Tibial nerve (tissue), 4 donors: Measurements from ENCODE around the gene MAPK6. TPM values are rescaled to one million over a fixed set of nuclear protein-coding genes. Genes with fewer than 3 reads are reported as not detected.

Experiments used
- DNase-seq, 2 donors: peaks; one replicate each; pipeline ENCODE4 v3.0.0-alpha.2; 2019; ENCODE audit warnings: low spot score in 2 of 2
- H3K27ac ChIP-seq, 4 donors: fragments of 200-600 bp; sonication (generic) in 3 of 4; one replicate each; pipeline ENCODE4 v1.5.1; 2017 to 2019; ENCODE audit warnings: mild to moderate bottlenecking in 1 of 4
- H3K27me3 ChIP-seq, 2 donors: fragments of 200-600 bp; sonication (generic) in 1 of 2; one replicate each; pipeline versions ENCODE4 v1.5.1 to v1.6.0; 2017 to 2019
- H3K36me3 ChIP-seq, 3 donors: fragments of 200-600 bp; sonication (generic); one replicate each; pipeline ENCODE4 v1.5.1; 2018 to 2019
- H3K4me1 ChIP-seq, 4 donors: fragments of 200-600 bp; sonication (generic) in 3 of 4; one replicate each; pipeline ENCODE4 v1.5.1; 2017 to 2019
- H3K4me3 ChIP-seq, 4 donors: fragments of 200-600 bp; sonication (generic) in 3 of 4; one replicate each; pipeline ENCODE4 v1.5.1; 2017 to 2019; ENCODE audit warnings: mild to moderate bottlenecking in 1 of 4, moderate library complexity in 1 of 4
- H3K9me3 ChIP-seq, 4 donors: fragments of 200-600 bp; sonication (generic) in 3 of 4; one replicate each; pipeline ENCODE4 v1.5.1; 2017 to 2019
- EP300 ChIP-seq, 2 donors: sonication (generic); formaldehyde crosslinking; IDR thresholded peaks; one replicate each; pipeline ENCODE4 v1.6.1; 2017; ENCODE audit warnings: antibody characterized with exemption in 2 of 2, mild to moderate bottlenecking in 1 of 2
- POLR2A ChIP-seq, 2 donors: fragments of 450-650 bp; IDR thresholded peaks; one replicate each; pipeline ENCODE4 v1.6.1; 2017; ENCODE audit warnings: antibody characterized with exemption in 2 of 2, mild to moderate bottlenecking in 2 of 2, moderate library complexity in 2 of 2
- WGBS, 2 donors: methylation state at CpG; one replicate each; pipeline ENCODE4 v1.1.5; 2018; 5-methylcytosine and 5-hydroxymethylcytosine counted together
- total RNA-seq, 4 donors: library from RNA; depleted of rRNA; stranded (reverse); fragments of >200 nt; gene quantifications; one replicate each; pipeline ENCODE4 v1.1.0, GENCODE V29; 2016
- TF ChIP-seq, protein P1 (sequence below), 5 experiments: fragments of 200-600 bp in 3 of 5; fragments of 450-650 bp in 2 of 5; sonication (generic) in 3 of 5; IDR thresholded peaks; one replicate each; pipeline ENCODE4 v1.5.1; 2016 to 2019; ENCODE audit warnings: antibody characterized with exemption in 5 of 5, mild to moderate bottlenecking in 3 of 5, moderate library complexity in 2 of 5

Gene MAPK6
- total RNA-seq, result 10 to 100 TPM in 3 of 4 donors, 1 to 10 TPM in 1; 9.6 to 20.9 (median 16.5) TPM

DNA sequence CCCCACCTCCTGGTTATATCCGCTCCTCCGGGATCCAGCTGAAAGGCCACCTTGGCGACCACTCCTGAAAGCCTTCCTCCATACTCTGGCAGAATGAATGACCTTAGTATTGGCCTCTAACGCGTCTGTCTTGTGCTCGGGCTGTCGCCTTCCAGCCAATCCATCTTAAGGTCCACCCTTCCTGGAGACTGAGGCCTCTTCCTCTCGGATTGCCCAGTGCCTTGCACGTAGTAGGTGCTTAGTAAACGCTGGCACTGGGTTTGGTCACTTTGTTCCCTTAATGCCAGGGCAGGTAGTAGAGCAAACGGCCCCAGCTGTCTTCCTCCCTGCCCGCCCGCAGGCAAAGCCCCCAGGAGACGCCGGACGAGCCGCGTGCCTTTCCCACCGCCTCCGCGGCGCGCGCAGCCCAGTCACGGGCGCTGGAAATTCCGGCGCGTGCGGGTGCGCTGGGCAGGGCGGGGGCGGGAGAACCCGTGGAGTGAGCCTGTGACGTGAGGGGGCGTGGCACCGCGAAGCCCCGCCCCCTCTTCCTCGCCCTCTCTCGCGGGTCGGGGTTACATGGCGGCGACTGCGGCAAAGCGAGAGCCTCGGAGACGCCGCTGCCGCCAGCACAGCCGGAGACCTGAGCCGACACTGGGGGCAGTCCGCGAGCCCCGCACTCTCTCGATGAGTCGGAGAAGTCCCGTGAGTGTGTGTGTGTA, at the start of gene MAPK6:
TSS of gene MAPK6 (plus strand) at position 527 of the 701 bp plus-strand sequence. CDS start 27,242 bp downstream, outside the sequence.
- H3K36me3 ChIP-seq, result no peaks in the 10 kb centered on the region
- H3K4me3 ChIP-seq, result peak within 1 kb of the TSS; percentile 50 to 76 (median 70)
- TF ChIP-seq, protein P1, sequence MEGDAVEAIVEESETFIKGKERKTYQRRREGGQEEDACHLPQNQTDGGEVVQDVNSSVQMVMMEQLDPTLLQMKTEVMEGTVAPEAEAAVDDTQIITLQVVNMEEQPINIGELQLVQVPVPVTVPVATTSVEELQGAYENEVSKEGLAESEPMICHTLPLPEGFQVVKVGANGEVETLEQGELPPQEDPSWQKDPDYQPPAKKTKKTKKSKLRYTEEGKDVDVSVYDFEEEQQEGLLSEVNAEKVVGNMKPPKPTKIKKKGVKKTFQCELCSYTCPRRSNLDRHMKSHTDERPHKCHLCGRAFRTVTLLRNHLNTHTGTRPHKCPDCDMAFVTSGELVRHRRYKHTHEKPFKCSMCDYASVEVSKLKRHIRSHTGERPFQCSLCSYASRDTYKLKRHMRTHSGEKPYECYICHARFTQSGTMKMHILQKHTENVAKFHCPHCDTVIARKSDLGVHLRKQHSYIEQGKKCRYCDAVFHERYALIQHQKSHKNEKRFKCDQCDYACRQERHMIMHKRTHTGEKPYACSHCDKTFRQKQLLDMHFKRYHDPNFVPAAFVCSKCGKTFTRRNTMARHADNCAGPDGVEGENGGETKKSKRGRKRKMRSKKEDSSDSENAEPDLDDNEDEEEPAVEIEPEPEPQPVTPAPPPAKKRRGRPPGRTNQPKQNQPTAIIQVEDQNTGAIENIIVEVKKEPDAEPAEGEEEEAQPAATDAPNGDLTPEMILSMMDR (IDR thresholded peaks at IDR 0.05), result peak in 1 of 5 experiments; percentile 48
- peak; percentile 96 to 97 for TF ChIP-seq EP300 (IDR thresholded peaks at IDR 0.05)
- TF ChIP-seq POLR2A (IDR thresholded peaks at IDR 0.05), result peak; percentile 90 to 93
- no peaks in the 10 kb centered on the region for H3K9me3 ChIP-seq
- peaks cover 0 to 40% (median 16%) of the 10 kb centered on the region in 4 donors for H3K4me1 ChIP-seq
- no peaks in the 10 kb centered on the region for H3K27me3 ChIP-seq
- 6 to 19% methylated on average over 15 to 54 of the region's 59 CpGs for WGBS, 2 donors
- H3K27ac ChIP-seq, result peak within 1 kb of the TSS; percentile 91 to 99 (median 95)
- peak; percentile 90 to 93 for DNase-seq

DNA sequence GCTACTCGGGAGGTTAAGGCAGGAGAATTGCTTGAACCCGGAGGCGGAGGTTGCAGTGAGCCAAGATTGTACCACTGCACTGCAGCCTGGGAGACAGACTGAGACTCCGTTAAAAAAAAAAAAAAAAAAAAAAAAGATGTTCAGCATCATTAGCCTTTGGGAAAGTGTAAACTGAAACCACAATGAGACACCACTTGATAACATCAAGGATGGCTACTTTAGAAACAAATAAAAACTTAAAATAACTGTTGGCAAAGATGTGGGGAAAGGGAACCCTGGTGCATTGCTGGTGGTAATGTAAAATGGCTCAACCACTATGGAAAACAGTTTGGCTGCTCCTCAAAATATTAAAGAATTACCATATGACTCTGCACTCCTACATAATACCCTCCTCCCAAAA, 49.3 kb upstream of the MAPK6 start:
- DNase-seq, result no peak
- Histone ChIP-seq H3K36me3 (peaks cover 0 to 37% (median 0%) of the 10 kb centered on the region in 3 donors), H3K9me3 (peaks cover 0 to 19% (median 5%) of the 10 kb centered on the region in 4 donors), H3K4me1 (peaks cover 0 to 18% (median 8%) of the 10 kb centered on the region in 4 donors), H3K27ac (no peak overlapping the region), H3K27me3 (no peaks in the 10 kb centered on the region), H3K4me3 (no peak overlapping the region)
- TF ChIP-seq, protein P1 (IDR thresholded peaks at IDR 0.05), result no peak
- TF ChIP-seq POLR2A (IDR thresholded peaks at IDR 0.05), result no peak
- TF ChIP-seq EP300 (IDR thresholded peaks at IDR 0.05), result no peak
- WGBS, 2 donors, result 77 to 95% methylated on average over 4 of the region's 4 CpGs

DNA sequence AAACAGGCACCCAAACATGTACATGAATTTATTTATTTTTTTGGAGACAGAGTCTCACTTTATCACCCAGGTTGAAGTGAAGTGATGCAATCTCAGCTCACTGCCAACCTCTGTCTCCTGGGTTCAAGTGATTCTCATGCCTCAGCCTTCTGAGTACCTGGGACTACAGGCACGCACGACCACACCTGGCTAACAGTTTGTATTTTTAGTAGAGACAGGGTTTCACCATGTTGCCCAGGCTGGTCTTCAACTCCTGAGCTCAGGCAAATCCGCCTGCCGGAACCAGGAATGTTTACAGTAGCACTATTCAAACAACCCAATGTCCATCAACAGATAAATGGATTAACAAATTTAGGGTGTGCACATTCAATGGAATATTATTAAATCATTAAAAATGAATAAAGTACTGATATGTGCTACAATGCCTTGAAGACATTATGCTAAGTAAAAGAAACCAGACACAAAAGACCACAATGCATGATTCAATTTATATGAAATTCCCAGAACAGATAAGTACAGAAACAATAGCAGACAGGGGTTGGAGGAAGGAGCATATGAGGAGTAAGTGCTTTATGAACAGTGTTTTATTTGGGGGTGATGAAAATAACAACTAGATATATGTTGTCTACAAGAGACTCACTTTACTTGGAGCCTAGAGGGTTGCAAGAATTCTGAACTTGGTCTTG, 48.7 kb upstream of the MAPK6 start:
- no peak for DNase-seq
- H3K27me3 ChIP-seq, result no peaks in the 10 kb centered on the region
- peaks cover 0 to 18% (median 8%) of the 10 kb centered on the region in 4 donors for H3K4me1 ChIP-seq
- 80 to 82% methylated on average over 4 of the region's 4 CpGs for WGBS, 2 donors
- H3K9me3 ChIP-seq, result peaks cover 0 to 19% (median 5%) of the 10 kb centered on the region in 4 donors
- no peak overlapping the region for H3K4me3 ChIP-seq
- H3K27ac ChIP-seq, result no peak overlapping the region
- peaks cover 0 to 34% (median 0%) of the 10 kb centered on the region in 3 donors for H3K36me3 ChIP-seq
- TF ChIP-seq EP300 (IDR thresholded peaks at IDR 0.05), result no peak
- TF ChIP-seq, protein P1 (IDR thresholded peaks at IDR 0.05), result no peak
- TF ChIP-seq POLR2A (IDR thresholded peaks at IDR 0.05), result no peak

- H3K27me3 ChIP-seq, result no peaks in the 10 kb centered on the region
- peaks cover 0 to 18% (median 8%) of the 10 kb centered on the region in 4 donors for H3K4me1 ChIP-seq
- no peak for TF ChIP-seq EP300 (IDR thresholded peaks at IDR 0.05)
- TF ChIP-seq, protein P1 (IDR thresholded peaks at IDR 0.05), result no peak
- no peak for TF ChIP-seq POLR2A (IDR thresholded peaks at IDR 0.05)
- H3K9me3 ChIP-seq, result peaks cover 0 to 19% (median 5%) of the 10 kb centered on the region in 4 donors
- H3K4me3 ChIP-seq, result peak overlapping the region; percentile 59 to 85 (median 76)
- H3K27ac ChIP-seq, result peak overlapping the region; percentile 80 to 95 (median 82)
- peaks cover 0 to 30% (median 0%) of the 10 kb centered on the region in 3 donors for H3K36me3 ChIP-seq
- WGBS, 2 donors, result 0 to 1% methylated on average over 7 of the region's 7 CpGs
- no peak for DNase-seq
Observed at GRCh38 chr15:51971032-51971374, 48.0 kb upstream of the MAPK6 start.
